ENCODE results near the gene ASAP2. TPM values are rescaled to one million over a fixed set of nuclear protein-coding genes. Genes with fewer than 3 reads are reported as not detected.

The ASAP2 gene
- 83.4 and 86.1 TPM in 2 replicates for total RNA-seq

GRCh38 chr2:9205963-9206948, at the start of gene ASAP2:
Gene ASAP2, plus strand, starts transcription at chr2:9206812. Its CDS starts 293 bp downstream, at chr2:9207105.

GRCh38 chr2:9423100-9423921, 216.7 kb downstream of the ASAP2 start, which contains the start of the genes CPSF3 and ITGB1BP1:
Gene CPSF3, plus strand, starts transcription at chr2:9423654. Its CDS starts 120 bp downstream, at chr2:9423774.
Gene ITGB1BP1, minus strand, starts transcription at chr2:9423528. Its CDS starts 4,831 bp downstream, at chr2:9418697.

Other genes with a start within 250 kb of the ASAP2 start
- gene MBOAT2, start 203.1 kb upstream of the ASAP2 start, total RNA-seq, result 14.3 and 15.9 TPM in 2 replicates
- 65.4 and 68.5 TPM in 2 replicates for gene ITGB1BP1, start 216.7 kb downstream of the ASAP2 start, total RNA-seq
- gene CPSF3, start 216.8 kb downstream of the ASAP2 start, total RNA-seq, result 52.5 and 56.1 TPM in 2 replicates